ENCODE data around the gene CLEC18A.
"Not testable (repeated sequence)": the region's sequence is repeated elsewhere in the genome, so short reads cannot be mapped to it uniquely, and the experiment has no call there.

CLEC18A gene

GRCh38 chr16:69951017-69951671, at the start of gene CLEC18A:
CLEC18A (plus strand) TSS chr16:69951334; CDS start chr16:69951367, 33 bp downstream.
- DNase-seq = peak in 2 of 10 donors; percentile 5 to 34
- intact Hi-C loops (cut with DNase I) = not testable (repeated sequence)

GRCh38 chr16:69903865-69904415, 47.2 kb upstream of the CLEC18A start:
- no peak for DNase-seq

GRCh38 chr16:69904495-69905170, 46.5 kb upstream of the CLEC18A start:
- no peak for DNase-seq
- intact Hi-C loops (cut with DNase I) = no loop called here

More at GRCh38 chr16:69903865-69904415, 47.2 kb upstream of the CLEC18A start:
- intact Hi-C loops (cut with DNase I) = no loop called here

- intact Hi-C loops (cut with DNase I) = no loop called here
These were observed 46.0 kb upstream of the CLEC18A start for GRCh38 chr16:69905171-69905555.

GRCh38 chr16:69906838-69907401, 44.2 kb upstream of the CLEC18A start:
- intact Hi-C loops (cut with DNase I) = no loop called here
- no peak for DNase-seq

More at GRCh38 chr16:69905171-69905555, 46.0 kb upstream of the CLEC18A start:
- DNase-seq = no peak

- DNase-seq = no peak
- intact Hi-C loops (cut with DNase I) = no loop called here
These were observed 42.1 kb upstream of the CLEC18A start for GRCh38 chr16:69909043-69909442.

GRCh38 chr16:69909760-69910159, 41.4 kb upstream of the CLEC18A start:
- intact Hi-C loops (cut with DNase I) = no loop called here
- no peak for DNase-seq

- intact Hi-C loops (cut with DNase I) = no loop called here
- DNase-seq = no peak
These were observed 40.2 kb upstream of the CLEC18A start for GRCh38 chr16:69910964-69911363.

GRCh38 chr16:69916462-69916861, 34.7 kb upstream of the CLEC18A start:
- no peak for DNase-seq
- intact Hi-C loops (cut with DNase I) = no loop called here

- intact Hi-C loops (cut with DNase I) = no loop called here
These were observed 33.8 kb upstream of the CLEC18A start for GRCh38 chr16:69917311-69917710.

GRCh38 chr16:69917739-69918138, 33.4 kb upstream of the CLEC18A start:
- peak in 2 of 10 donors; percentile 65 to 87 for DNase-seq
- intact Hi-C loops (cut with DNase I) = no loop called here

More at GRCh38 chr16:69917311-69917710, 33.8 kb upstream of the CLEC18A start:
- no peak for DNase-seq

GRCh38 chr16:69918241-69918640, 32.9 kb upstream of the CLEC18A start:
- DNase-seq = no peak
- intact Hi-C loops (cut with DNase I) = no loop called here

- DNase-seq = no peak
- intact Hi-C loops (cut with DNase I) = no loop called here
These were observed 30.0 kb upstream of the CLEC18A start for GRCh38 chr16:69921127-69921526.

- DNase-seq = no peak
- intact Hi-C loops (cut with DNase I) = no loop called here
These were observed 28.9 kb upstream of the CLEC18A start for GRCh38 chr16:69922200-69922599.

GRCh38 chr16:69924041-69924775, 26.9 kb upstream of the CLEC18A start:
- DNase-seq = no peak
- intact Hi-C loops (cut with DNase I) = no loop called here

- intact Hi-C loops (cut with DNase I) = no loop called here
- DNase-seq = peak in 5 of 10 donors; percentile 20 to 89 (median 80)
These were observed 26.4 kb upstream of the CLEC18A start for GRCh38 chr16:69924777-69925191.

- intact Hi-C loops (cut with DNase I) = no loop called here
- DNase-seq = peak in 1 of 10 donors; percentile 57
These were observed 25.8 kb upstream of the CLEC18A start for GRCh38 chr16:69925311-69925710.

GRCh38 chr16:69926241-69926640, 24.9 kb upstream of the CLEC18A start:
- intact Hi-C loops (cut with DNase I) = no loop called here
- peak in 2 of 10 donors; percentile 34 to 75 for DNase-seq

GRCh38 chr16:69927056-69927757, 23.9 kb upstream of the CLEC18A start:
- DNase-seq = peak in 6 of 10 donors; percentile 33 to 88 (median 58)
- intact Hi-C loops (cut with DNase I) = no loop called here

- DNase-seq = peak in 2 of 10 donors; percentile 22 to 72
- intact Hi-C loops (cut with DNase I) = no loop called here
These were observed 22.2 kb upstream of the CLEC18A start for GRCh38 chr16:69928856-69929400.

Measured in posterior cingulate gyrus (tissue), 11 donors.